ENCODE results near the gene SPTB.

SPTB gene

GRCh38 chr14:64867182-64867581, 12.5 kb downstream of the SPTB start:
- H3K4me3 ChIP-seq (ENCODE audit: control insufficient read depth, low read depth, low read length): no peak overlapping the region
- no peak for TF ChIP-seq CTCF (IDR thresholded peaks at IDR 0.05; ENCODE audit: control insufficient read depth, insufficient read depth, low read depth, low read length, missing control alignments)
- no peak for DNase-seq (ENCODE audit: low read depth)

GRCh38 chr14:64865992-64866391, 13.7 kb downstream of the SPTB start:
- no peak for TF ChIP-seq CTCF (IDR thresholded peaks at IDR 0.05; ENCODE audit: control insufficient read depth, insufficient read depth, low read depth, low read length, missing control alignments)
- no peak for DNase-seq (ENCODE audit: low read depth)
- H3K4me3 ChIP-seq (ENCODE audit: control insufficient read depth, low read depth, low read length): no peak overlapping the region

- no peak for TF ChIP-seq CTCF (IDR thresholded peaks at IDR 0.05; ENCODE audit: control insufficient read depth, insufficient read depth, low read depth, low read length, missing control alignments)
- DNase-seq (ENCODE audit: low read depth): no peak
- no peak overlapping the region for H3K4me3 ChIP-seq (ENCODE audit: control insufficient read depth, low read depth, low read length)
Observed at GRCh38 chr14:64865109-64865508, 14.6 kb downstream of the SPTB start.

GRCh38 chr14:64864258-64864657, 15.4 kb downstream of the SPTB start:
- no peak for TF ChIP-seq CTCF (IDR thresholded peaks at IDR 0.05; ENCODE audit: control insufficient read depth, insufficient read depth, low read depth, low read length, missing control alignments)
- no peak for DNase-seq (ENCODE audit: low read depth)
- no peak overlapping the region for H3K4me3 ChIP-seq (ENCODE audit: control insufficient read depth, low read depth, low read length)

GRCh38 chr14:64861916-64862315, 17.8 kb downstream of the SPTB start:
- H3K4me3 ChIP-seq (ENCODE audit: control insufficient read depth, low read depth, low read length): no peak overlapping the region
- TF ChIP-seq CTCF (IDR thresholded peaks at IDR 0.05; ENCODE audit: control insufficient read depth, insufficient read depth, low read depth, low read length, missing control alignments): no peak
- DNase-seq (ENCODE audit: low read depth): no peak

- TF ChIP-seq CTCF (IDR thresholded peaks at IDR 0.05; ENCODE audit: control insufficient read depth, insufficient read depth, low read depth, low read length, missing control alignments): no peak
- no peak overlapping the region for H3K4me3 ChIP-seq (ENCODE audit: control insufficient read depth, low read depth, low read length)
- DNase-seq (ENCODE audit: low read depth): no peak
Observed at GRCh38 chr14:64860039-64860438, 19.7 kb downstream of the SPTB start.
